ENCODE results near the gene FOXL2NB.

FOXL2NB gene

DNA sequence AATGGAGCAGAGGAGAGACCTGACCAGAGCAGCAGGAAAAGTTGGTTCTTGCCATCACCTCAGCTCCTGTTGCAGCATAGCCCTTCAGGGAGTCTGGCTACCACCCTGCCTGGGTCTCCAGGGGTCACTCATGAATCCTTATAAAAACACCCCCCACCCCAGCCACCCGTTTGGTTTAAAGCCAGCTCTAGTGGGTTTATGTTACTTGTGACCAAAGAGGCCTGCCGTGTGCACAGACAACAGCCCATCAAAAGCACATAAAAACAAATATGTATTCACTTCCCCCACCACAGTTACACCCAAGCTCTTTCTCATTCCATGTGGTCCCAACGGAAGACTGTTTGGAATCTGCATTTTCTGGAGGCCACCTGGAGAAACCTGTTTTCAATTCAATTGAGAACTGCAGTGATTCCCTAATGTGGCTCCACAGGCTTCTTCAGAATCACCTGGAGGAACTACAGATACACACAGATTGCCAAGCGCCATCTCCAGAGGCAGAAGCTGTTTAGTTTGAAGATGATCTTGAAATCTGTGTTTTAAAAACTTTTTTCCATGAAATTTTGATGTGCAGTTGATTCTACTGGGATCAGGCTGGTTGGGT lies 13.8 kb upstream of the FOXL2NB start:
- no peak for DNase-seq

DNA sequence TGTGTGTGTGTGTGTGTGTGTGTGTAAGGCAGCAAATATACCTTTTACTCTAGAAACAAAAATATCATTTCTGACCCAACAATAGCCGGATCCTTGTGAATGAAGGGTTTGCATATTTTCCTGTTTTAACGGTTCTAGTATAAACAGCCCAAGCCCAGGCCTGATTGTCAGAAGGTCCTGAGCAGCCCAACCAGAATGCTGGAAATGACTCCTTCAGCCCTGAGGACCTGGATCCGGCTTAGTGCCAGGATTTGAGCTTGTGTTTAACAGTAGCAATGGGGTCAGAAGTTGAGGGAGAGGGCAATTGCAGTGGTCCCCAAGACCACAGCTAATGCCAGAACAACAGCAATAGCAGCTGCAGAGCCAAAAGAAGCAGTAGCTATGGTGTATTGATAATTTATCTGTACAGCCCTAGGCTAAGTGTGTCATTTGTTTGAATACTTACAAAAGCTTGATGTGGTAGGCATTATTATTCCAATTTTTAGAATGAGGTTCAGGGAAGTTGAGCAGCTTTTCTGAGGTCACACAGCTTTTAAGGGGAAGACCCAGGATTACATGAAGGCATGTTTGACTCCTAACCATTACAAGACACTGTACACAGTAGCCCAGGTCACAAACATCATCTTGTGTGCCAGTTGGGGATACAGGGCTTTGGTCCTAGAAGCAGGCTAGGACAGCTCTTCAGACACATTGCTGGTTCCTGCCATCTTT lies 12.9 kb upstream of the FOXL2NB start:
- DNase-seq = no peak

DNA sequence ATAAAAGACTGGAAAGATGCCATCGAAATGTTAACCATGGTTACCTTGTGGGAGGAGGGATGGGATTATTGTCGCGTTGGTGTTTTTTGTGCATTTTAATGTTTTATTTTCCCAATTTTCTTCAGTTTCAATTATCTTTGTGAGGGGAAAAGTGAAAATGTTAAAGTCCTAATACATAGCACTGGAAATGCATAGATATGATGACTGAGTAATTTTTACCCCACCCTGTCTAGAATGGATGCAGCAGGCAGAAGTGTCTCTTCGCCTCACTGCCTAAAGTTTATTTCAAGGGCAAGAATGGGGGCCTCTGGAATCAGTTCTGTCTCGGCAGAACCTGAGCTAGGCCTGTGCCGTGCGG lies 11.5 kb upstream of the FOXL2NB start:
- no peak for DNase-seq

DNA sequence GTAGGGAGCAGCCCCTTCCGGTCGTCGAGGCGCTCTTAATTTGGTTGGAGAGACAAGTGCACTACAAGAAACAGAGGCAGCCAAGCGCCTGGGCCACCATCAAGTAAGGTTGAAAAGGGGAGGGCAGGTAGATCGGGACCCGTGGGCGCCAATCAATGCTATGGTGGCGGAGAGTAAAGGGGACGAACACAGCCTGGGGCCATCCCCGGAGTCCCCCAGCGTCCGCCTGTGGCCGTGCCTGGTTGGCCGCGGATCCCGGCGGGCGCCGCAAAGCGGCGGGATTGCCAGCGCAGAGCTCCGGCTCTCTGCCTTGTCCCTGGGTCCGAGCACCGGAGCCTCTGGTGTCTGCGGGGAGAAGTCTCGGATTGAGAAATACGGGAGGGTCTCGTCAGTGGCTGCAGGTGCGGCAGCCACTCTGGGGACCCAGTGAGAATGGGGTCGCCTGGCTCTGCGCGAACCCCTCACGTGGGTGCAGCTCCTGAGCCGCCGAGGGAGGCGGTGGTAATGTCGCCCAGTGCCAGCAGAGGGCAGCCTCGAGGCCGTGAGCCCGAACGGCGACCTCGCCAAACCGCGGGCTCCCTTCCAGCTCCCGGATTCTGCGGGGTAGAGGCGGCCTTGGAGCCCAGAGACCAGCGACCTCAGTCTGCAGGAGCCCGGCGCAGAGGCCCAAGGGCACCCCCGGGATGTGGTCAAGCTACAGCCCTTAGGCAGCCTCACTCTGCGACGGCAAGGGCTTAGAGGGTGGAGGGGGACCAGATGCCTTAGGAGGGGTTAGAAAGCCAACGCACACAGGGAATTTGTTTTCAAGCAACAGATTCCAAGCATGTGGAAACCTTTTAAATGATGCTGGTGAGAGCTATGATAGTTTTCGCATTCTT lies 10.9 kb upstream of the FOXL2NB start:
- peak; percentile 86 to 90 for DNase-seq

DNA sequence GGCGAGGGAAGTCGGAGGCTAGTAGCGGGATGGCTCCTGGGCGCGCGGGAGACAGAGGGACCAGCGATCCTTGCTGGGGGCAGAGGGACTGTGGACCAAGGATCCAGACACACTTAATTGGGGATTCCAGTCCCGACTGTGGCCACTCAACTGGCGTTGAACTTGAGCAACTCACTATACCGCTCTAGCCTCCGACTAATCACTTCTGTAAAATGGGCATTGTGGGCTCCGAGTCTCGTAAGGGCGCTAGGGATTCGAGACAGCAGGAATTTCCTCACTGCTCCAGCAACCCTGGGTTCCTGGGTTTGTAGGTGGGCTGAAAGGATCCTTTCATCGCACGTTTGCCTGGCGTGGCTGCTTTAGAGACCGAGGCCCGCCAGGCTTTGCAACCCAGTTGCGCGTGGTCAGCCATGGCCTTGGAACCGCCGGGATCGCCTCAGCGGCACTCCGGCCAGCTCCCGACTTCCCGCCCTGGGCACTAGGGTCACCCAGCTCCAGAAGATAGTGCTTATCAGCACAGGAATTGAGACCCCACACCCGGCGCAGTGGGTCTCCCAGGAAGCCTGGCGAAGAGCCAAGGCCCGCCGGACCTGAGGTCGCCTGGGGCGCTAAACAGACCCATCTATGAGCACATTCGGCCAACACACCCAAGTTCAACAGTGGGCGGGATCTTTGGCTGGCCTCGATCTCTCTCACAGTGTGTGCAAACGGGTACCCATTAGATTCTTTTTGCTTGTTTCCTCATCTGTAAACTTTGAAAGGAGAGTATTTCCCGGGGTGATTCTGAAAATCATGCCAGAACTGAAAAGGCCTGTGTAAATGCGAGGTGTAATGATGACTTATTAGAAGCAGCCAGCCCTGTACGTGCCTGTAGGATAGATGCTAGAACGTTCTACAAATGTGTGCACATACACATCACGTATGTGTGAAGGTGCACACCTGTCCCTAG lies 10.0 kb upstream of the FOXL2NB start:
- peak in 1 of 2 experiments; percentile 35 for DNase-seq

DNA sequence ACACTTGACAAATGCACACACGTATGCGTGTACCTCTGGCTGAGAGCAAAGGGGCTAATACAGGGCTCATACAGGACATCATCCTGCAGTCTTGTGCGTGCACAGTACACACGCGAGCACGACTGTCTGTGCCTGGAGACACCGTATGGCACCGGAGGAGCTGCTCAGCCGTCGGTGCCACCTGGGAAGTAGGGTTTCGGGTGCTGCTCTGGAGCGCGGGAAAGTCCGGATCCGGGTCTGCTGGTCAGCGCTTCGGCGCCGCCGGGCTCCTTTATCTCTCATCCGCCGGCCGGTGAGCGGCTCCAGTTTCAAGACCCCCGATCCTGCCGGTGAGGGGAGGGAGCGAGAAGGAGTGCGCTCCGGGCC lies 9.3 kb upstream of the FOXL2NB start:
- DNase-seq = peak; percentile 44 to 49

DNA sequence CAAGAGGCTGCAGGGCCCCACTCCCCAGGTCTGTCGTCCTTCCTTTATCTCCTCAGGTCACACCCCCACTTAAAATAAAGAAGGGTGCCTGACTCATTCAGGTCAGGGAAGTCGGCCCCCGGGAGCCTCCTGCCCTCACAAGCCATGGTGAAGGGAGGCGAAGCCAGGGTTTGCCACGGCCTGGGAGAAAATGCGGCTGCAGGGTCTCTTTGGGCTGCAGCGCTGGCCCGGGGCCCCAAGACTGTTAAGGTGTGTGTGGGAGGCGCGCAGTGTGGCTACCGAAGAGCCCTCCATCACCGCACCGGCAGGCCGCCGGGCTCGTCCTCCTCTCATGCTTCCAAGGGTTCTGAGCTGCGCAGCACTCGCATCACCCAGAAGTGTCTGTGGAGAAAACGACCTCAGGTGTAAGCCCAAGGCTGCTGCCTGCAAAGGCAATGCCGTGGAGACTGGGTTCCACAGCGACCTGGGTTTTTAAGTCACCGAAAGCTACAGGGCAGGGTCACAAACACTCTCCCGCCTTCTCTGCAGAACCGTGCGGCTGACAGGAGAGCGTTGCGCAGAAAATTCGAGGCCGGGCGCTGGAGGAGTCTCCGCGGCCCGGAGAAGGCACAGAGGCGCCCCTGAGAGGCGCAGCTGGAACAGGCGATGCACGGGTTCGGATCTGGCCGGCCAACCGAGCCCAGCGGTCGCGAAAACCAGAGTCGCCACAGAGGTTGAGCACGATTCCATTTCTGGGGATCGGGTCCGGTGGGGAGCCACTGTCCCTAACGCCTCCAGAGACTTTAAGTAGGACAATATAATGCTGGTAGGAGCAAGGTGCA lies 8.8 kb upstream of the FOXL2NB start:
- peak; percentile 47 to 51 for DNase-seq

DNA sequence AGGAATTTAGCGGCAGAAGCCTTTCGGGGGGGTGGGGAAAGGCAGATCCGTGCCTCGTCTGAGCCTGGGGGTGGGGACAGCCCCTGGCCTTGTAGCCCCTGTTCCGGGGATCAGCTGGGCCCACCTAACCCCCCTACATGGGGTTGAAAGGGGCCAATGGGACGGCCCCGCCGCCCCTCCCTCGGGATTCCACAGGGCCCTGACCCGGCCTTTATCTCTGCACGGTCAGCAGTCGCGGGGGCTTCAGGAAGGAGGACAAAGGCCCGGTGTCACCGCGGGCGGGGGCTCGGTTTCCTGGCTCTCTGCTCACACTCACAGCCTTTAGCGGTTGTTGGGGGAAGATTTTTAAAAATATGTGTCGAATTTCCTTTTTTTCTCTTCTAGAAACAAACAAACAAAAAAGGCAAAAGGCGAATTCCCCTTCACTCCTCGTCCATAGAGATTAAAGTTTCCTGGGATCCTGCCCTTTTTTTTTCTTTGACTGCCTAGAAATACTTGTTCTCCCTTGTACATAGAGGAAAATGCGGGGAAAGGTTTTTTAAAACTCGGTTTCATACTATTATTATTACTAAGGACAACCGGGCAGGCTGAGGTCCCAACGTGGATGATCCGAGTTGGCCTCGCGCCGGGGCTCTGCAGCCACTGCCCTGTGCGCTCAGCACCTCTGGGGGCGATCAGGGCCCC lies 8.0 kb upstream of the FOXL2NB start:
- no peak for DNase-seq

DNA sequence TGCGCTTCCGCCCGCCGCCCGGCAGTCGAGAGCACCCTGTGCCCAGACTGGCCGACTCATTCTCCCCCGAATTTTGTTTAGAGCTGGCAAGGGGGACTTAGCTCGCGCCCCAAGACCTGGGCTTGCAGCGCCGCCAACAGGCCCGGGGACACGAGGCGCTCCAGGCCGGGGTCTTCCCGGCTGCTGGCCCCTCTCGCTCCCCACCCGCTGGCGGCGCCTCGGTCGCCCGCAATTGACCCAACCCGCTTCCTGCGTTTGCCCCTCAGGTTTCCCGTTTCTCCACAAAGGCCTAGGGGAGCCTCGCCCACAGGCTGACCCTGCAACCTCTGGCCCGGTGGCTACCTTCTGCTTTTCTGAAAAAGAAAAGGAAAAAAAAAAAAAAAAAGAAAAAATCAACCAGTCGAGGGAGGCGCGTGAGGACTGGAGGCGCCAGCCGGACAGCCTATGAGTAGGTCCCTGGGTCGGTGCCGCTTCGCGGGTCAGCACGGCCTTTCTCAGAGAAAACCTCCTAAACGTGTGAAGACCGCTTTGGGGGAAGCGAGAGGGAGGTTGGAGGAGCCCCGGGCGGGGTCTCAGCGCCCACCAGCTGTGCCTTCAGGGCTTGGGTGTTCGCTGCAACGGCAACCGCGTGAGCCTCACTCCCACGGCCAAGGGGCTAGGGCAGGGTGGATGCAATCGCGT lies 7.3 kb upstream of the FOXL2NB start:
- DNase-seq = peak in 1 of 2 experiments; percentile 35

DNA sequence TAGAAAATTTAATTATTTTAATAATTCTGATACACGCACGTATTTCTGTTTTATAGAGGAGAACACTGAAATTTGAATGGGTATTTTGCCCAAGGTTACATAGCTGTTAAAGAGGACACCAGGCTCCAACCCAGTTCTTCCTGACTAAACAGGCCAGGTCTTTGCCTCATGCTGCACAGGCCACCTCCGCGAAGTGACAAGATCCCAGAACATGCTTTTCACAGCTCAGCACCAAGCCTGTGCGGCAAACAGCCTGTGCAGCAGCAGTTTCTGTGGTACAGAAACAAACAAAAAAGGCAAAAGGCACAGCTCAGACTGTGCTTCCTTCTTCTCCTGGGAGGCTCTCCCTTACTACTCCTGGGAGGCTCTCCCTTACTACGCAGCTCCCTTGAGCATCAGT lies 6.6 kb upstream of the FOXL2NB start:
- no peak for DNase-seq

DNA sequence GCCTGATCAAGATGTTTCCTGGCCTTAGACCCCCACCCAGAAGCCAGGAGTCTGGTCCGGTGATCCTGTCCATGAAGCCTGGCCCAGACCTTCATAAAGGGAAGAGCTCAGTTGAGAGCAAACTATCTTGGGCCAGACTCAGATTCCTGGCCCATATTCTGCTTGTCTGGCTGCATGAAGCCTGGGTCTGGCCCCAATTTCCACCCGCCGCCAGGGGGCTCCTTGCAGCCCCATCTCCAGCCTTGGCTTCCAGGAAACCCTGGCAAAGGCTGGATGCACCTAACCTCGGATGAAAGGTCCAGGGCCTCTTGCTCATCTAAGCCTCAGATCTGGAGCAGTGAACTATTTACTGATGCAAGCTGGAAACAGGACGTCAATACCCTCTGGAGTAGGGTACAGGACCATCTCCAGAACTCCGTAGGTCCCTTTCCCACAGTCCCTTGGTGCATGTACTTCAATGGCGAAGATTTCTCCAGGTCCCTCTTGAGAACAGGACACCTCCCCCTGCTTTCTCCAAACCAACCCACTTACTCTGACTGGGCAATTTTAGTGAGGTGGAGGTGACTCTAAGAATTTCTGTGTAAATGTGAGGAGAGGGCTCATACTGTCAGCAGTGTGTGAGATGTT lies 5.6 kb upstream of the FOXL2NB start:
- peak; percentile 64 to 65 for DNase-seq

DNA sequence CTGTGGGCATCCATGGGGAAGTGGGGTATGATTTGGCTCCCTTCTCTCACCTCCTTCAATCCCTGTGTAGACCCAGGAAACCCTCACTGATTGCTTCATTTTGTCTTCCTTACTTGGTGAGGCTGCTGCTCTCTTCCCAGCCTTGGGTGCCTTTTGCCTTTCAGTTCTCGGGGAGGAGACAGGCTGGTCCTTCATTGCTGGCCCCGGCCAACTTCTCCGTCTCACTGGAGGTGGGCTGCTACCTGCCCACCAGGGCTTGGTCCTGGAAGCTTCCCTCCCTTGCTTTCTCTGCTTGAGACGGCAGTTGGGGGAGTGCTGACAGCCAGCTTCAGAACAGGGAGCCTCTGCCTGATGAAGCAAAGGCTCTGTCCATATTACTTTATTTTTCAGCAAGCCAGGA lies 4.7 kb upstream of the FOXL2NB start:
- peak in 1 of 2 experiments; percentile 13 for DNase-seq

DNA sequence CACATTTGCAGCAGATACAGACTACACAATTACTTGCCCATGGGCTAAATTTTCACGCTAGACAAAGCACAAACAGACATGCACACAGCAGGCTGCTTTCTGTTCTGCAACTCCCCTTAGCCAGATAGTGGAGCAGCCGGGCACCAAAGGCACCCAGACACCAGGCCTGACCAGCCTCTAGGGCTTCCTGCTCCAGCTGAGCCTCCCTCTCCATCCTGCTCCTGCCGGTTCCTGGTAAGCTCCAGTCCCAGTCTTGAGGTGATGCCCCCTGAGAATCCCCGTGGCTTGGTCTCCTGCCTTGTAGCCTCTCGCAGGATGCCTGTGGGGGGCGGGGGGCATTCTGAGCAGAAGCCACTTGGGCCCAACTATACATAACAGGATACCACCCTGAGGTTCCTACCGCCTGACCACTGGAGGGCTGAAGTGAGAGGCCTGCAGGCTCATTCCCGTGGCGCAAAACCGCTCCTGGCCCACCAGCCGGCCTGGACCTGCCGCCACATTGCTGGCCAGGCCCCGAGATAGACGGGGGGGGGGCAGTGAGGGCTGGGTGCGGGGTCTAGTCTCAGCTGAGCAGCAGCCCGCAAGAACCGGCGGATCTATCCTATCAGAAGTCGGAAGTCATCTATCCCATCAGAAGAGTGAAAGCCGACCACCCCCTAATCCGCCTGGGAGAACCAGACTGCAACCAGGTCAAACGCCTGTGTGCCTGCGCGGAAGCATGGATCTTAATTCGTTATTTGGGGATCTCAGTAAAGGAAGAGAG lies 4.0 kb upstream of the FOXL2NB start:
- no peak for DNase-seq

DNA sequence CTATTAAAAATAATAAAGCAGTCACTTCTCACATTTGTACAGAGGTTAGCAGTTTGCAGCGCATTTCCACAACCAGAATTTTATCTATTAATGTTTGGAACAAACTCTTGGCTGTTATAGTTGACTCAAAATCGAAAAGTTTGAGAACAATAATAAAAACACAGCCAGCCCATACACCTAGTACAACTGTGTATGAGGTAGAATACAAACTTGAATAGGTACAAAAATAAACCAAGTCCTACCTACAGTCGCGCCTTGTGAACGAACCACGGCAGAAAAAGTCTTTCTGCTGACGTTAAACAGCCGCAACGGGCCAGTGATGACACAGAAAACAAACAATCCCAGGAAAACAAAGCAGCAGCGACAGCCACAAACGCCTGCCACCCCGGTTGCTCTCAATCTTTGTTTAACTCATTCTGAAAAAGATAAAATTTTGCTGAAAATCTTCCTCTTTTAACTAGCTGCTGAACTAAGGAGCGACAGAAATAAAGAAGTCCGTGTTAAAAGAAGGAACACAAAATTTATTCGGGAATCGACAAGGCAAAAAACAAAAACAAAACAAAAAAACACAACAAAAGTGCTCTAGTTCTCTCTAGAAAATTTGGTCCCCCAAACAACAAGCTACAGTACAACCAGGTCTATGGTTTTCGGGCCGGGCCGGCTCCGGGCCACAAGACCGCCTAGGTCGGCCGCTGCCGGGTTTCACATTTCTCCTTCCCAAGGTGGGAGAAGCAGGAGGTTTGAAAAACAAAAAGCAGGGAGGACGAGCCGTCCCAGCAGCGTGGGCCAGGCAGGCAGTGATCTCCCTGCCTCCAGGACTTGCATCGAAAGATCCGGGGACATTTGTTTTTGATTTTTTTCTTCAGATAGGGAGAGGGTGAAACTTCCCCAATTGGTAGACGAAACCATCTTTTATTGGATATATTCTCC lies 3.0 kb upstream of the FOXL2NB start:
- DNase-seq = peak in 1 of 2 experiments; percentile 33

DNA sequence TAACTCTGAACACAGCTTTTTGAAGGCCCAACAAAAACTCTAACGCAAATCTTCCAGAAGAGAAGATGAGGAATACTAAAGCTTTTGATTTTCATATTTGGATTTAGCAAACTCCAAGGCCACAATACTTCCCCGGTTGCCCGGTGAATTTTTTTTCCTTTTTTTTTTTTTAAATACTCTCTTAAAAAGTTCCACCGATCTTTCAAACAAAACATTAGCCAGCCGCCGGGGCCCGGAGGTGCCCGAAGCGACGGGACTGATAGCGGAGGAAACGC lies 2.4 kb upstream of the FOXL2NB start:
- no peak for DNase-seq

DNA sequence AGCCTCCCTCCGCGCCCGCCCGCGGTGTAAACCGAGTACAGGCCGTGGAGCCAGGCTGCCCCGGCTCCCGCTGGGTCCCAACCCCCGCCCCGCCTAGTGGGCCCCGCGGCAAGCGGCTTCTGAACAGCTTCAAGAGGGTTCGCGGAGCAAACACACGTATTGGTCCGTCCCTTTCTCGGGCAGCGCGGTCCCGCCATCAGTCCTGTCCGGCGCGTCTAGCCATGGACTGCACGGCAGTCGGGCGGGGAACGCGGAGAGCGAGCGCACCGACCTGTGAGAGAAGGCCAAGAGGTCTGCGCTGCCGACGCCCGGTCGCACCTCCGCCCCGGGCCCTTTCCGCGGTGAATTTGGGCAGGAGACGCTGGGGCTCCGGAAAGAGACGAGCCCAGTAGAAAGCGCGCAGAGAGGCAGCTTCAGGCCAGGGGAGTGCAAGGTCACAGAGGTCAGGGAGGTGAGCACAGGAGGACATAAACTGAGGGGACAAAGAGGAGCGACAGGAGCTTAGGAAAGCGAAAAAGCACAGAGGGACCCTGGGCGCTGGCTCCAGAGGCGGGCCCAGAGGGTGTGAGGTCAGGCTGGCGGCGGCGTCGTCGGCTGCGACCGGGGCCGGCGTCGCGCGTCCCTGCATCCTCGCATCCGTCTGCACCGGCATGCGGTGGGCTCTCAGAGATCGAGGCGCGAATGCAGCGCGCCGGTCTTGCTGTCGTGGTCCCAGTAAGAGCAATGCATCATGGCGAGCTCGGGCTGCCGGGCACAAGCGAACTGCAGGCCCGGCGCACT lies 1.9 kb upstream of the FOXL2NB start:
- peak; percentile 57 to 64 for DNase-seq
